HG03460 (cell line): ENCODE results near the gene MUC3A.
A peak's percentile ranks its signal among the peaks of the same experiment; 100 is the strongest.

Experiments
- ATAC-seq: cut with Tn5 transposase; IDR thresholded peaks from one replicate; pipeline ENCODE4 v1.9.1; 2021; ENCODE audit not compliant: unreplicated experiment

The MUC3A gene

GRCh38 chr7:101017064-101017777, 67.9 kb downstream of the MUC3A start:
- peak; percentile 82 for ATAC-seq
